HepG2 (cell line): ENCODE results near the gene FBXW5. TPM values are rescaled to one million over a fixed set of nuclear protein-coding genes. Genes with fewer than 3 reads are reported as not detected.

Experiments used
- ATAC-seq: fragments of 200-7000 bp; cut with Tn5 transposase; 3 replicates; pipeline ENCODE4 v1.9.1; 2020; ENCODE audit warnings: mild to moderate bottlenecking, moderate library complexity
- BruUV-seq: library from RNA; stranded (reverse); fragments of 400-500 nt; replicated peaks from 2 replicates; lab custom pipeline; 2021; lab: Mats Ljungman, UMichigan
- CTCF ChIA-PET: fragments of 300-600 bp; formaldehyde crosslinking; extraction: SDS; loops from one replicate; lab custom pipeline; 2021; ENCODE audit warnings: low total read pairs, inconsistent platforms, low intra/inter-chr PET ratio; lab: Yijun Ruan, JAX
- POLR2A ChIA-PET: fragments of 350-600 bp; sonication (Branson Sonifier 250); formaldehyde crosslinking; loops from one replicate; lab custom pipeline; 2020; ENCODE audit warnings: antibody characterized with exemption, inconsistent platforms; lab: Yijun Ruan, JAX
- DNase-seq: peaks from one replicate; pipeline ENCODE4 v3.0.0-alpha.2; 2015; ENCODE audit warnings: low spot score
- FAIRE-seq: peaks from 3 replicates; lab custom pipeline; 2011; peaks lifted over from hg19 to GRCh38; lab: Jason Lieb, UNC
- H2AFZ ChIP-seq: one replicate; pipeline ENCODE4 v1.6.1; 2011; ENCODE audit warnings: low read length, inconsistent platforms
- H3K27ac ChIP-seq: fragments of 300-600 bp; 3 replicates; pipeline ENCODE4 v1.8.0; 2011; ENCODE audit warnings: mixed run types, mild to moderate bottlenecking, mixed read lengths, low read length, inconsistent platforms; ENCODE audit not compliant: insufficient read depth; ENCODE audit errors: extremely low read length
- H3K27me3 ChIP-seq, 2 experiments: fragments of 200-600 bp in 1 of 2; 2 replicates in 1 of 2; 3 replicates in 1 of 2; pipeline versions ENCODE4 v1.6.0 to v1.8.0; 2011; ENCODE audit warnings: low read length in 2 of 2, mild to moderate bottlenecking in 2 of 2, moderate library complexity in 2 of 2, inconsistent platforms in 1 of 2; ENCODE audit not compliant: insufficient read depth in 2 of 2, control insufficient read depth in 1 of 2
- H3K36me3 ChIP-seq, 2 experiments: fragments of 200-600 bp in 1 of 2; replicated peaks in 1 of 2; 2 replicates in 1 of 2; 3 replicates in 1 of 2; pipeline versions ENCODE4 v1.5.1 to v1.8.0; 2011; ENCODE audit warnings: low read length in 2 of 2, inconsistent platforms in 1 of 2; ENCODE audit not compliant: insufficient read depth in 2 of 2, control insufficient read depth in 1 of 2
- H3K4me1 ChIP-seq: 2 replicates; pipeline ENCODE4 v1.5.1; 2012; ENCODE audit warnings: low read length, inconsistent platforms; ENCODE audit not compliant: insufficient read depth
- H3K4me2 ChIP-seq: 2 replicates; pipeline ENCODE4 v1.6.0; 2011; ENCODE audit warnings: low read depth, low read length, inconsistent platforms
- H3K4me3 ChIP-seq, 3 experiments: fragments of 200-600 bp in 1 of 3; sonication (generic), shearing (Covaris generic) in 1 of 3; replicated peaks in 1 of 3; 2 replicates each; pipeline ENCODE4 v1.5.1; 2011 to 2016; ENCODE audit warnings: low read length in 3 of 3, inconsistent platforms in 2 of 3, low read depth in 2 of 3, mild to moderate bottlenecking in 2 of 3, control low read depth in 1 of 3, mixed read lengths in 1 of 3; ENCODE audit not compliant: insufficient read depth in 1 of 3
- H3K79me2 ChIP-seq: one replicate; pipeline ENCODE4 v1.6.1; 2011; ENCODE audit warnings: low read length, inconsistent platforms; ENCODE audit not compliant: insufficient read depth
- H3K9ac ChIP-seq: 2 replicates; pipeline ENCODE4 v1.6.0; 2011; ENCODE audit warnings: mild to moderate bottlenecking, low read depth, low read length, inconsistent platforms; ENCODE audit not compliant: insufficient read depth
- H3K9me3 ChIP-seq: 2 replicates; pipeline ENCODE4 v1.5.1; 2012; ENCODE audit warnings: mild to moderate bottlenecking, low read length
- H4K20me1 ChIP-seq: 2 replicates; pipeline ENCODE4 v1.6.0; 2011; ENCODE audit warnings: inconsistent platforms, mild to moderate bottlenecking, low read length, moderate library complexity; ENCODE audit not compliant: insufficient read depth
- CHD2 ChIP-seq: IDR thresholded peaks from 2 replicates; pipeline ENCODE4 v1.6.1; 2011; ENCODE audit warnings: low read depth, low read length, improper control_type of control experiment
- HNF4G ChIP-seq, 2 experiments: sonication (generic) in 1 of 2; formaldehyde crosslinking in 1 of 2; IDR thresholded peaks; 2 replicates each; pipeline versions ENCODE4 v1.4.0 to v1.6.1; 2011 to 2020; ENCODE audit warnings: borderline replicate concordance in 2 of 2, low read depth in 2 of 2, mild to moderate bottlenecking in 2 of 2, low read length in 1 of 2, missing genetic modification reagents in 1 of 2, moderate library complexity in 1 of 2
- LRRFIP1 ChIP-seq: sonication (generic); formaldehyde crosslinking; conservative IDR thresholded peaks from 2 replicates; pipeline ENCODE4 v1.4.0; 2020; ENCODE audit warnings: missing genetic modification reagents
- MAF1 ChIP-seq: sonication (generic); formaldehyde crosslinking; IDR thresholded peaks from 2 replicates; pipeline ENCODE4 v1.5.0; 2020; ENCODE audit warnings: missing genetic modification reagents, borderline replicate concordance
- NR2F6 ChIP-seq, 2 experiments: IDR thresholded peaks; 2 replicates each; pipeline ENCODE4 v1.6.1; 2016; ENCODE audit warnings: antibody characterized with exemption in 1 of 2, mild to moderate bottlenecking in 1 of 2
- PATZ1 ChIP-seq: sonication (generic); formaldehyde crosslinking; IDR thresholded peaks from 2 replicates; pipeline ENCODE4 v1.4.0; 2020; ENCODE audit warnings: missing genetic modification reagents
- RFXANK ChIP-seq: IDR thresholded peaks from 2 replicates; pipeline ENCODE4 v1.6.1; 2016
- SCMH1 ChIP-seq: sonication (generic); formaldehyde crosslinking; IDR thresholded peaks from 2 replicates; pipeline ENCODE4 v1.9.0; 2021; ENCODE audit warnings: missing genetic modification reagents, mild to moderate bottlenecking, borderline replicate concordance
- SNAPC4 ChIP-seq: sonication (generic); formaldehyde crosslinking; IDR thresholded peaks from 2 replicates; pipeline ENCODE4 v1.4.0; 2020; ENCODE audit warnings: mild to moderate bottlenecking, missing genetic modification reagents
- UBTF ChIP-seq: sonication (generic); formaldehyde crosslinking; IDR thresholded peaks from 2 replicates; pipeline ENCODE4 v1.4.0; 2020; ENCODE audit warnings: mild to moderate bottlenecking, missing genetic modification reagents
- ZC3H4 ChIP-seq: sonication (generic); formaldehyde crosslinking; IDR thresholded peaks from 2 replicates; pipeline ENCODE4 v1.4.0; 2020; ENCODE audit warnings: missing genetic modification reagents, borderline replicate concordance
- WGBS: methylation state at CpG from one replicate; pipeline ENCODE4 v1.1.6; 2017; ENCODE audit warnings: low lambda C conversion rate; 5-methylcytosine and 5-hydroxymethylcytosine counted together
- in situ Hi-C: cut with HindIII; loops from 2 replicates; pipeline ENCODE4 v1.10.0; 2017; ENCODE audit warnings: low pct_unique_long_range_greater_than_20kb; ENCODE audit not compliant: extremely low pct_ligation_motif_present
- intact Hi-C: fragments of 100-400 bp; cut with micrococcal nuclease; formaldehyde crosslinking; loops from one replicate; pipeline ENCODE4 v1.10.0; 2022; ENCODE audit not compliant: unreplicated experiment
- polyA plus RNA-seq, 8 experiments: library from polyadenylated mRNA; depleted of rRNA in 3 of 8; stranded (reverse) in 7 of 8; unstranded in 1 of 8; fragments of >200 nt; fragmentation: Illumina TruSeq in 4 of 8; extraction: Trizol in 4 of 8; gene quantifications; 2 replicates each; pipeline versions ENCODE4 v1.2.1 to v1.2.3, GENCODE V29; 2011 to 2016; ENCODE audit warnings: low read depth in 4 of 8, missing spikeins in 1 of 8, mixed read lengths in 1 of 8; ENCODE audit not compliant: insufficient read depth in 1 of 8
- total RNA-seq, 5 experiments: library from RNA; depleted of rRNA; stranded (reverse); fragments of >200 nt; fragmentation: Illumina TruSeq; extraction: Trizol; gene quantifications; 2 replicates each; pipeline ENCODE4 v1.2.3, GENCODE V29; 2016; ENCODE audit warnings: low read depth in 1 of 5

Gene FBXW5
- total and polyA plus RNA-seq, 2 of the 13 experiments (the other 11 are each of a cell fraction or from before 2014, with no cell fraction given) = 52.0 to 60.4 TPM

- Histone ChIP-seq H3K4me2 (peak overlapping the region; percentile 39; the same call in 1 of the 2 replicates), H3K9ac (no peak overlapping the region), H3K4me3 (0 out of 6 replicates have a peak overlapping the region, but pooled peaks of 1 of the 3 experiments have one; percentile 19), H3K9me3 (no peaks in the 10 kb centered on the region), H4K20me1 (no peaks in the 10 kb centered on the region), H3K27ac (no peak overlapping the region), H3K36me3 (no peaks in the 10 kb centered on the region), H2AFZ (no peak overlapping the region), H3K4me1 (peaks cover 40% of the 10 kb centered on the region), H3K27me3 (peaks cover 30 to 80% of the 10 kb centered on the region in 2 experiments), H3K79me2 (no peaks in the 10 kb centered on the region)
- ChIA-PET CTCF (no interaction called here), POLR2A (interaction anchor here (1.4 to 1.5 kb wide), 2 partner anchors 11 to 20 kb away, joined by 3 read pairs; partner anchors contain the start of gene PAXX)
- ATAC-seq (no peak), FAIRE-seq (no peak), DNase-seq (no peak)
- intact Hi-C loops (no loop called here), in situ Hi-C loops (no loop called here)
- WGBS = 0% methylated on average over 2 of the region's 11 CpGs
- no TSS peak for BruUV-seq
- TF ChIP-seq UBTF (CRISPR knock-in tag) = 0 out of 2 replicates have a peak, but pooled peaks have one; percentile 26
- TF ChIP-seq PATZ1 = peak; percentile 35; the same call in 1 of the 2 replicates
- TF ChIP-seq LRRFIP1 (CRISPR knock-in tag) = no peak
- TF ChIP-seq CHD2 = no peak
- no peak for TF ChIP-seq MAF1 (CRISPR knock-in tag)
- no peak for TF ChIP-seq HNF4G (IDR thresholded peaks at IDR 0.05; ENCODE audit: borderline replicate concordance, low read depth, low read length)
- TF ChIP-seq HNF4G (CRISPR knock-in tag; IDR thresholded peaks at IDR 0.05; ENCODE audit: borderline replicate concordance, low read depth) = no peak
- no peak for TF ChIP-seq SNAPC4 (CRISPR knock-in tag)
- TF ChIP-seq ZC3H4 (CRISPR knock-in tag) = no peak
- peak; percentile 39; the same call in 1 of the 2 replicates for TF ChIP-seq NR2F6 (IDR thresholded peaks at IDR 0.05)
- 0 out of 2 replicates have a peak, but pooled peaks have one; percentile 53 for TF ChIP-seq NR2F6 (CRISPR knock-in tag; IDR thresholded peaks at IDR 0.05)
- no peak for TF ChIP-seq RFXANK (CRISPR knock-in tag)
- TF ChIP-seq SCMH1 = no peak
These were observed 27.8 kb upstream of the FBXW5 start for GRCh38 chr9:136972335-136972734.
